Lung (tissue), 16 donors: Measurements from ENCODE around the gene IRF5. TPM values are rescaled to one million over a fixed set of nuclear protein-coding genes. Genes with fewer than 3 reads are reported as not detected.

Source experiments
- ATAC-seq: fragments of 200-7000 bp; cut with Tn5 transposase; one replicate; pipeline ENCODE4 v1.9.1; 2020; ENCODE audit warnings: moderate number of reproducible peaks; ENCODE audit not compliant: insufficient read depth, low FRiP score
- DNase-seq, 3 donors: peaks; one replicate each; pipeline ENCODE4 v3.0.0-alpha.2; 2013 to 2017
- H3K27ac ChIP-seq, 2 donors: one replicate each; pipeline ENCODE4 v1.5.1; 2013; ENCODE audit warnings: mild to moderate bottlenecking in 2 of 2, moderate library complexity in 2 of 2, control low read depth in 1 of 2, inconsistent platforms in 1 of 2, low read depth in 1 of 2, low read length in 1 of 2
- H3K27me3 ChIP-seq, 3 donors: one replicate each; pipeline ENCODE4 v1.5.1; 2013; ENCODE audit warnings: low read length in 2 of 3; ENCODE audit not compliant: control insufficient read depth in 3 of 3, insufficient read depth in 3 of 3
- H3K36me3 ChIP-seq, 4 donors: one replicate each; pipeline ENCODE4 v1.5.1; 2013; ENCODE audit warnings: low read length in 4 of 4, mild to moderate bottlenecking in 1 of 4, moderate library complexity in 1 of 4; ENCODE audit not compliant: control insufficient read depth in 4 of 4, insufficient read depth in 4 of 4
- H3K4me1 ChIP-seq, 5 donors: one replicate each; pipeline ENCODE4 v1.5.1; 2013; ENCODE audit warnings: low read length in 5 of 5, mild to moderate bottlenecking in 2 of 5, moderate library complexity in 1 of 5; ENCODE audit not compliant: control insufficient read depth in 5 of 5, insufficient read depth in 5 of 5
- H3K4me3 ChIP-seq: one replicate; pipeline ENCODE4 v1.5.1; 2013; ENCODE audit warnings: mild to moderate bottlenecking, control low read depth, moderate library complexity
- H3K9ac ChIP-seq, 2 donors: one replicate each; pipeline ENCODE4 v1.5.1; 2013; ENCODE audit warnings: low read length in 2 of 2, control low read depth in 1 of 2; ENCODE audit not compliant: insufficient read depth in 1 of 2
- H3K9me3 ChIP-seq, 4 donors: one replicate each; pipeline ENCODE4 v1.5.1; 2013; ENCODE audit warnings: low read length in 3 of 4, mild to moderate bottlenecking in 1 of 4, moderate library complexity in 1 of 4; ENCODE audit not compliant: control insufficient read depth in 4 of 4, insufficient read depth in 3 of 4
- WGBS, 2 donors: extraction: QIAGEN DNeasy Blood & Tissue Kit; methylation state at CpG; one replicate each; pipeline ENCODE4 v1.1.7; 2013; 5-methylcytosine and 5-hydroxymethylcytosine counted together
- long read RNA-seq, 5 donors: transcript quantifications; one replicate each; lab custom pipeline, GENCODE V29; 2026
- polyA plus RNA-seq, 2 donors: library from polyadenylated mRNA; stranded (reverse); fragments of 200-250 nt; gene quantifications; one replicate each; pipeline ENCODE4 v1.2.1, GENCODE V29; 2013
- total RNA-seq, 2 donors: library from RNA; depleted of rRNA in 1 of 2; stranded (reverse); fragments of >200 nt in 1 of 2; gene quantifications; one replicate each; pipeline ENCODE4 v1.2.1, GENCODE V29; 2014 to 2021
- TF ChIP-seq, protein P1 (sequence below): IDR thresholded peaks from 2 replicates; pipeline ENCODE4 v1.5.1; 2012; ENCODE audit warnings: mild to moderate bottlenecking; ENCODE audit errors: control extremely low read depth, extremely low read depth
- donor health status: control.
- donor health status: control.
- donor health status: Bipolar disorder and iron deficiency.
- donor health status: healthy.
- donor health status: DM: yes; HTN: yes; CAD: no.

Gene IRF5, protein sequence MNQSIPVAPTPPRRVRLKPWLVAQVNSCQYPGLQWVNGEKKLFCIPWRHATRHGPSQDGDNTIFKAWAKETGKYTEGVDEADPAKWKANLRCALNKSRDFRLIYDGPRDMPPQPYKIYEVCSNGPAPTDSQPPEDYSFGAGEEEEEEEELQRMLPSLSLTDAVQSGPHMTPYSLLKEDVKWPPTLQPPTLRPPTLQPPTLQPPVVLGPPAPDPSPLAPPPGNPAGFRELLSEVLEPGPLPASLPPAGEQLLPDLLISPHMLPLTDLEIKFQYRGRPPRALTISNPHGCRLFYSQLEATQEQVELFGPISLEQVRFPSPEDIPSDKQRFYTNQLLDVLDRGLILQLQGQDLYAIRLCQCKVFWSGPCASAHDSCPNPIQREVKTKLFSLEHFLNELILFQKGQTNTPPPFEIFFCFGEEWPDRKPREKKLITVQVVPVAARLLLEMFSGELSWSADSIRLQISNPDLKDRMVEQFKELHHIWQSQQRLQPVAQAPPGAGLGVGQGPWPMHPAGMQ
- total RNA-seq (10 to 100 TPM in 1 of 2 donors, 1 to 10 TPM in 1; 6.0 to 34.1 TPM), polyA plus RNA-seq (10 to 100 TPM; 22.1 to 26.2 TPM)
- long read RNA-seq, donor 1: 0 reads
- long read RNA-seq, donor 2: 0 reads
- long read RNA-seq, donor 3, partial matches to known transcripts: 7 of 7 reads
- long read RNA-seq, donor 3, other reads (novel, unspliced or antisense): 0 of 7 reads
- long read RNA-seq, donor 4: 0 reads
- long read RNA-seq, donor 5, partial matches to known transcripts: 0 of 1 reads
- long read RNA-seq, donor 5, other reads (novel, unspliced or antisense): 0 of 1 reads

DNA sequence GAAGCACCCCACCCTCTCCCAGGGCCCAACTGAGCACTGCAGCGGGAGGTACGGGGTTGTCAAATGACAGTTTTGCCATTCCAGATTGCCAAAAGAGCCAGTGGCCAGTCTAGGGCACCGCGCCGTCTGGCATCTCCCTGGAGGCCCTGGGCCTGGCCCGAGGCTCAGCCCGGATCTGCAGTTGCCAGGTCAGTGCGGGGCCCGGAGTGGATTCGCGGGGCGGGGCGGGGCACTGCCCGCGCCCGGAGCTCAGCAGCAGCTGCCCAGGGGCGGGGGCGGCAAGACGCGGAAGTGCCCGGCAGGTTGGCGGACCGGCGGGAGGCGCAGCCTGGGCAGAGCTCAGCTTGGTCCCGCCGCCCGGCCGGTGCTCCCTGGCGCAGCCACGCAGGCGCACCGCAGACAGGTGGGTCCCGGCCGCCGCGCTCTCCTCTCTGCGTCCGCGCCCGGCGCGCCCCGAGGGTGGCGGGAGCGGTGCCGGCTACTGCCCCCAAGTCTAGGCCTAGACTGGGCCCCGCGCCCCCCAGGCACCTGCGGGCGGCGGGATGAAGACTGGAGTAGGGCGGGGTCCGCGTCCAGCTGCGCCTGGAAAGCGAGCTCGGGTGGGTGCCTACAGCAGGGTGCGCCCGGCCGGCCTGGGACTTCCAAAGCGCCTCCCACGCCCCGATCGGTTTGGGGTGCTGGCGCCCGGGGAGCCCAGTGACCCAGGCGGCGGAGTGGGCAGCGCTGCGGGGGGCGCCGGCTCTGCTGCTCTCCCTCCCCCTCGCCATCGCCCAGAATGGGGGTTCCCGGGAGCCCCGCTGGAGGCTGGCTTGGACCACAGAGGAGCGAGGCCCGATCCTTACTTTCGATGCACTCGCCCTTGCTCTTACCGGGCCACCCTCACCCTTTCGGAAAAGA lies at the start of gene IRF5:
IRF5 (plus strand) TSS at position 281 of the 897 bp plus-strand sequence. CDS start 4,155 bp downstream, outside the sequence.
- Histone ChIP-seq H3K4me3 (peak within 1 kb of the TSS; percentile 34), H3K9ac (no peak within 1 kb of the TSS), H3K27me3 (peaks cover 0 to 37% (median 14%) of the 10 kb centered on the region in 3 donors), H3K4me1 (peaks cover 0 to 12% (median 0%) of the 10 kb centered on the region in 5 donors), H3K36me3 (no peaks in the 10 kb centered on the region), H3K9me3 (peaks cover 0 to 1% (median 0%) of the 10 kb centered on the region in 4 donors), H3K27ac (peak within 1 kb of the TSS in 1 of 2 donors; percentile 65)
- TF ChIP-seq, protein P1, sequence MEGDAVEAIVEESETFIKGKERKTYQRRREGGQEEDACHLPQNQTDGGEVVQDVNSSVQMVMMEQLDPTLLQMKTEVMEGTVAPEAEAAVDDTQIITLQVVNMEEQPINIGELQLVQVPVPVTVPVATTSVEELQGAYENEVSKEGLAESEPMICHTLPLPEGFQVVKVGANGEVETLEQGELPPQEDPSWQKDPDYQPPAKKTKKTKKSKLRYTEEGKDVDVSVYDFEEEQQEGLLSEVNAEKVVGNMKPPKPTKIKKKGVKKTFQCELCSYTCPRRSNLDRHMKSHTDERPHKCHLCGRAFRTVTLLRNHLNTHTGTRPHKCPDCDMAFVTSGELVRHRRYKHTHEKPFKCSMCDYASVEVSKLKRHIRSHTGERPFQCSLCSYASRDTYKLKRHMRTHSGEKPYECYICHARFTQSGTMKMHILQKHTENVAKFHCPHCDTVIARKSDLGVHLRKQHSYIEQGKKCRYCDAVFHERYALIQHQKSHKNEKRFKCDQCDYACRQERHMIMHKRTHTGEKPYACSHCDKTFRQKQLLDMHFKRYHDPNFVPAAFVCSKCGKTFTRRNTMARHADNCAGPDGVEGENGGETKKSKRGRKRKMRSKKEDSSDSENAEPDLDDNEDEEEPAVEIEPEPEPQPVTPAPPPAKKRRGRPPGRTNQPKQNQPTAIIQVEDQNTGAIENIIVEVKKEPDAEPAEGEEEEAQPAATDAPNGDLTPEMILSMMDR: no peak
- 1 to 2% methylated on average over 42 to 83 of the region's 83 CpGs for WGBS, 2 donors
- ATAC-seq: peak; percentile 64
- no peak for DNase-seq

DNA sequence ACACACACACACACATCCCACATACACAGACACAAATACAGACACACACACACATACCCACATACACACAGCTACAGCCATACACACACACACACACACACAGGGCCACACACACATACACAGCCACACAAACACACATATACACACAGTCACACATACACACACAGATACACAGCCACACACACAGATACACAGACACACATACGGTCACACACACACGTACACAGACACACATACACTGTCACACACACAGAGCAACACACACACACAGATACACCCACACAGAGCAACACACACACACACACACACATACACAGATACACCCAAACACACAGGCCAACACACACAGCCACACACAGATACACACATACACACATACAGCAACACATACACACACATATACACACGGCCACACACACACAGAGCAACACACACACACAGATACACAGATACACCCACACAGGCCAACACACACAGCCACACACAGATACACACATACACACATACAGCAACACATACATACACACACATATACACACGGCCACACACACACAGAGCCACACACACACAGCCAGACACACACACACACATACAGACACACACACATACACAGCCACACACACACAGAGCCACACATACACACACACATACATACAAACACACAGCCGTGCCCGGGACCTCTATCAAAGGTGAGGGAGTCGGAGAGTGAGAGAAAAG lies 49.5 kb upstream of the IRF5 start:
- Histone ChIP-seq H3K27ac (no peak overlapping the region), H3K9me3 (no peaks in the 10 kb centered on the region), H3K9ac (no peak overlapping the region), H3K36me3 (no peaks in the 10 kb centered on the region), H3K4me3 (no peak overlapping the region), H3K4me1 (peaks cover 0 to 3% (median 0%) of the 10 kb centered on the region in 5 donors), H3K27me3 (peaks cover 0 to 14% (median 0%) of the 10 kb centered on the region in 3 donors)
- no peak for ATAC-seq
- TF ChIP-seq, protein P1: no peak
- peak in 1 of 3 donors; percentile 3 for DNase-seq
- 89 to 93% methylated on average over 7 of the region's 7 CpGs for WGBS, 2 donors

DNA sequence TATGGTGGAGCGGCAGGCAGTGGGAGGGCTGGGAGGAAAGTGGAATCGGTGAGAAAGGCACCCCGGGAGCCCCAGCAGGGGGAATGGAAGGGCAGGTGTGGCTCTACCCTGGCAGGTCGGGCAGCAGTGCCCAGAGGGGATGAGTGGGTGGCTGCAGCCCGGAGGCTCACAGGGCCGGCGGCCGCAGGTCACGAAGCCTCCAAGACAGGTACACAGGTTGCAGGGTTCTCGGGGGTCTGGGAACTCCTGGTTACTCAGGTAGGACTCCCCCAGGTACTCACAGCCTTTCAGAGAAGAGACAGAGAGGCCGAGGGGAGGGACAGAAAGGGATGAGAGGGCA lies 49.0 kb upstream of the IRF5 start:
- Histone ChIP-seq H3K36me3 (no peaks in the 10 kb centered on the region), H3K4me3 (no peak overlapping the region), H3K9me3 (no peaks in the 10 kb centered on the region), H3K27ac (no peak overlapping the region), H3K9ac (no peak overlapping the region), H3K27me3 (peaks cover 0 to 14% (median 0%) of the 10 kb centered on the region in 3 donors), H3K4me1 (peaks cover 0 to 3% (median 0%) of the 10 kb centered on the region in 5 donors)
- TF ChIP-seq, protein P1: no peak
- peak in 1 of 3 donors; percentile 9 for DNase-seq
- 82 to 89% methylated on average over 11 of the region's 11 CpGs for WGBS, 2 donors
- no peak for ATAC-seq
